Stomach (tissue), 4 donors: ENCODE measurements around the gene DOCK4.

Source experiments
- POLR2A ChIP-seq, 4 donors: fragments of 450-650 bp; IDR thresholded peaks; one replicate each; pipeline ENCODE4 v1.6.1; 2016; ENCODE audit warnings: antibody characterized with exemption in 4 of 4, control low read depth in 2 of 4, mild to moderate bottlenecking in 1 of 4, moderate library complexity in 1 of 4
- TF ChIP-seq, protein P1 (sequence below), 7 experiments: fragments of 450-650 bp in 4 of 7; fragments of 200-600 bp in 3 of 7; sonication (generic) in 3 of 7; IDR thresholded peaks; one replicate each; pipeline ENCODE4 v1.5.1; 2016 to 2019; ENCODE audit warnings: antibody characterized with exemption in 7 of 7, control low read depth in 2 of 7, mild to moderate bottlenecking in 1 of 7

DNA sequence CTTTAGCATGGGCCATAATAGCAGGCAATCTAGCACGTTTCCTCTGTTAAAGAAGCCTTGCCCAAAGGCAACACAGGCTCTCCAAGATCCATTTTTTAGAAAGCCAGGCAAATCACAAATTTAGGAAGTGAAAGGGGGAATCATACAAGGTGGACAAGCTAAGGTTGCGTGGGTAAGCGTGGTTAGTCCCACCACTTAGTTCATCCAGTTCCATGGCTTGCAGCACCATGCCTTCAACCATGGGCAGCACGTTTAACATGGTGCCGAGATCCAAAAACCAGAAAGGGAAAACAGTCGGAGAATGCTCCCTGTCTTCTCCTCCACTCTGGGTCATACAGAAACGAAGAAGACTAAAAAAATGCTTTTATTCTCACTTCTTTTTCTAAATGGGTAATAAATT, 409.5 kb downstream of the DOCK4 start:
- no peak for TF ChIP-seq POLR2A (IDR thresholded peaks at IDR 0.05)
- TF ChIP-seq, protein P1, sequence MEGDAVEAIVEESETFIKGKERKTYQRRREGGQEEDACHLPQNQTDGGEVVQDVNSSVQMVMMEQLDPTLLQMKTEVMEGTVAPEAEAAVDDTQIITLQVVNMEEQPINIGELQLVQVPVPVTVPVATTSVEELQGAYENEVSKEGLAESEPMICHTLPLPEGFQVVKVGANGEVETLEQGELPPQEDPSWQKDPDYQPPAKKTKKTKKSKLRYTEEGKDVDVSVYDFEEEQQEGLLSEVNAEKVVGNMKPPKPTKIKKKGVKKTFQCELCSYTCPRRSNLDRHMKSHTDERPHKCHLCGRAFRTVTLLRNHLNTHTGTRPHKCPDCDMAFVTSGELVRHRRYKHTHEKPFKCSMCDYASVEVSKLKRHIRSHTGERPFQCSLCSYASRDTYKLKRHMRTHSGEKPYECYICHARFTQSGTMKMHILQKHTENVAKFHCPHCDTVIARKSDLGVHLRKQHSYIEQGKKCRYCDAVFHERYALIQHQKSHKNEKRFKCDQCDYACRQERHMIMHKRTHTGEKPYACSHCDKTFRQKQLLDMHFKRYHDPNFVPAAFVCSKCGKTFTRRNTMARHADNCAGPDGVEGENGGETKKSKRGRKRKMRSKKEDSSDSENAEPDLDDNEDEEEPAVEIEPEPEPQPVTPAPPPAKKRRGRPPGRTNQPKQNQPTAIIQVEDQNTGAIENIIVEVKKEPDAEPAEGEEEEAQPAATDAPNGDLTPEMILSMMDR (IDR thresholded peaks at IDR 0.05), result no peak
